Endothelial cell (in vitro differentiated cells): Measurements from ENCODE around the gene CXXC1. TPM values are rescaled to one million over a fixed set of nuclear protein-coding genes. Genes with fewer than 3 reads are reported as not detected.
A peak's percentile ranks its signal among the peaks of the same experiment; 100 is the strongest.

Source experiments
- DNase-seq: peaks from one replicate; pipeline ENCODE4 v3.0.0; 2021; ENCODE audit warnings: low spot score
- H3K27ac Mint-ChIP-seq: one replicate; pipeline ENCODE4 v1.8.0; 2021; ENCODE audit warnings: mixed read lengths, inconsistent platforms; ENCODE audit not compliant: unreplicated experiment
- H3K27me3 Mint-ChIP-seq: one replicate; pipeline ENCODE4 v1.8.0; 2021; ENCODE audit warnings: mild to moderate bottlenecking, moderate library complexity, mixed read lengths, inconsistent platforms; ENCODE audit not compliant: unreplicated experiment
- H3K36me3 Mint-ChIP-seq: one replicate; pipeline ENCODE4 v1.8.0; 2021; ENCODE audit warnings: mild to moderate bottlenecking, low read depth, mixed read lengths, inconsistent platforms; ENCODE audit not compliant: unreplicated experiment
- H3K4me1 Mint-ChIP-seq: one replicate; pipeline ENCODE4 v1.8.0; 2021; ENCODE audit warnings: mild to moderate bottlenecking, mixed read lengths, inconsistent platforms; ENCODE audit not compliant: unreplicated experiment
- H3K4me3 Mint-ChIP-seq: one replicate; pipeline ENCODE4 v1.8.0; 2021; ENCODE audit warnings: mild to moderate bottlenecking, mixed read lengths, inconsistent platforms; ENCODE audit not compliant: unreplicated experiment
- H3K9me3 Mint-ChIP-seq: one replicate; pipeline ENCODE4 v1.8.0; 2021; ENCODE audit warnings: mixed read lengths, inconsistent platforms; ENCODE audit not compliant: unreplicated experiment
- total RNA-seq: library from RNA; stranded (reverse); fragmentation: NEBNext Ultra II Directional; extraction: Animal tissue kit (Norgen Biotek cat#: 25700); gene quantifications from one replicate; pipeline ENCODE4 v1.2.1, GENCODE V29; 2021; ENCODE audit not compliant: unreplicated experiment
- TF ChIP-seq, protein P1 (sequence below): fragments of 200-600 bp; sonication (generic); IDR thresholded peaks from one replicate; pipeline ENCODE4 v1.5.0; 2021; ENCODE audit warnings: antibody characterized with exemption; ENCODE audit not compliant: unreplicated experiment

Gene CXXC1
- total RNA-seq, 1 donor from 2014 or later: 71.7 TPM

DNA sequence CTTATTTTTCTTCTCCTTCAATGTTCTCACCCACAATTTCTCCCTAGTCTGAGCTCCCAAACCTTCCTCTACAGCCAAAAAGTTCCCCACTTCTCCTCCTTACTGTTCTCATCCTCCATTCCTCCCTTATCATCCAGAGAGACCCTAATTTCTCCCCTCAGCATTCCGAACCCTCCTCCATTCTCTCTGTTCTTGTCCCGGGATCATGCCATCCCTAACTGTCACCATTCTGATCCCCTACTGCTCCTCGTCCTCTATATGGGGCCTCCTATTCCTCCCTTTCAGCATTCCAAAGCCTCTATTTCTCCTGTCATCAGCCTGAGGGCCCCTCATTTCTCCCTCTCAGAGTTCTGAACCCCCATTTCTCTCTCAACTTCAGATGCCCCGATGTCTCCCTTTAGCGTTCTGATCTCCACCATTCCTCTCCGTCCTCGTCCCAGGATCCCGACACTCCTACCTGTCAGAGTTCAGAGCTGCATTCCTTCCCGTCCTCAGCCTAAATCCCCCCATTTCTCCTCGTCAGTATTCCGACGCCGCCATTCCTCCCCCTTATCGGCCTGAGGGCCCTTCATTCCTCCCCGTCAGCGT lies 6.7 kb downstream of the CXXC1 start:
- H3K4me1 Mint-ChIP-seq: peaks cover 21% of the 10 kb centered on the region
- peak overlapping the region; percentile 99 for H3K4me3 Mint-ChIP-seq
- peak overlapping the region; percentile 74 for H3K27ac Mint-ChIP-seq
- peaks cover 28% of the 10 kb centered on the region for H3K27me3 Mint-ChIP-seq
- no peak for DNase-seq
- TF ChIP-seq, protein P1, sequence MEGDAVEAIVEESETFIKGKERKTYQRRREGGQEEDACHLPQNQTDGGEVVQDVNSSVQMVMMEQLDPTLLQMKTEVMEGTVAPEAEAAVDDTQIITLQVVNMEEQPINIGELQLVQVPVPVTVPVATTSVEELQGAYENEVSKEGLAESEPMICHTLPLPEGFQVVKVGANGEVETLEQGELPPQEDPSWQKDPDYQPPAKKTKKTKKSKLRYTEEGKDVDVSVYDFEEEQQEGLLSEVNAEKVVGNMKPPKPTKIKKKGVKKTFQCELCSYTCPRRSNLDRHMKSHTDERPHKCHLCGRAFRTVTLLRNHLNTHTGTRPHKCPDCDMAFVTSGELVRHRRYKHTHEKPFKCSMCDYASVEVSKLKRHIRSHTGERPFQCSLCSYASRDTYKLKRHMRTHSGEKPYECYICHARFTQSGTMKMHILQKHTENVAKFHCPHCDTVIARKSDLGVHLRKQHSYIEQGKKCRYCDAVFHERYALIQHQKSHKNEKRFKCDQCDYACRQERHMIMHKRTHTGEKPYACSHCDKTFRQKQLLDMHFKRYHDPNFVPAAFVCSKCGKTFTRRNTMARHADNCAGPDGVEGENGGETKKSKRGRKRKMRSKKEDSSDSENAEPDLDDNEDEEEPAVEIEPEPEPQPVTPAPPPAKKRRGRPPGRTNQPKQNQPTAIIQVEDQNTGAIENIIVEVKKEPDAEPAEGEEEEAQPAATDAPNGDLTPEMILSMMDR: no peak
- H3K9me3 Mint-ChIP-seq: no peaks in the 10 kb centered on the region
- H3K36me3 Mint-ChIP-seq: peaks cover 34% of the 10 kb centered on the region

GRCh38 chr18:50279752-50280151 lies 7.7 kb downstream of the CXXC1 start:
- DNase-seq: no peak
- no peaks in the 10 kb centered on the region for H3K9me3 Mint-ChIP-seq
- H3K4me3 Mint-ChIP-seq: no peak overlapping the region
- peaks cover 21% of the 10 kb centered on the region for H3K4me1 Mint-ChIP-seq
- TF ChIP-seq, protein P1: no peak
- H3K27ac Mint-ChIP-seq: no peak overlapping the region
- H3K36me3 Mint-ChIP-seq: peaks cover 38% of the 10 kb centered on the region
- H3K27me3 Mint-ChIP-seq: peaks cover 30% of the 10 kb centered on the region

DNA sequence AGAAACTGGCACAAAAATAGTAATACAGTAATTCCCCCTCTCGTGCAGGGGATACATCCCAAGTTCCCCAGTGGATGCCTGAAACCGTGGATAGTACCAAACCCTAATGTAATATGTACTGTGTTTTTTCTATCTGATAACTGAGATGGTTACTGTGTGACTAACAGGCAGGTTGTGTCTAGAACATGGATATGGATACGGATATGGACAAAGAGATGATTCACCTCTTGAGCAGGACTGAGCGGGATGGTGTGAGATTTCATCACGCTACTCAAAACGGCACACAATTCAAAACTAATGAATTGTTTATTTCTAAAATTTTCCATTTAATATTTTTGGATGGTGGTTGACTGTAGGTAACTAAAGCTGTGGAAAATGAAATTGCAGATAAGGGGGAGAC lies 9.6 kb downstream of the CXXC1 start:
- Mint-ChIP-seq H3K9me3 (no peaks in the 10 kb centered on the region), H3K27ac (no peak overlapping the region), H3K36me3 (peaks cover 34% of the 10 kb centered on the region), H3K4me1 (peaks cover 18% of the 10 kb centered on the region), H3K27me3 (peaks cover 26% of the 10 kb centered on the region), H3K4me3 (no peak overlapping the region)
- TF ChIP-seq, protein P1: no peak
- no peak for DNase-seq

DNA sequence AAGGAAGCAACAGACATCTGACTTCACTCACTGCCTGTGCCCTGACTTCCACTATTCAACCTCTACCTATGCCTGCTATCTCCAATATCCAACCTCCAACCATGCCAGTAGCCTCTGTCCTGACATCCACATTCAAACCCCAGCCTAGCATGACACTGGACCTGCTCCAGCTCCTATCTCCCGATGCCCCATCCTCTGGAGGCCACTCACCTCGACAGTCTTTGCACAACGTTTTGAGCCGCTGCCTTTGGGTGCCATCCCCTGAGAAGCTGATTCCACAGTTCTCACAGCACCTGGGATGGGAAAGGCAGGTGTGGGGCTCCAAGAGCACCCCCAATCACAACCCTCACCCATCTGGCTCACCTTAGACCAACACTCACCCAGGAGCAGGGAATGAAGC lies 11.0 kb downstream of the CXXC1 start:
- H3K27ac Mint-ChIP-seq: peak overlapping the region; percentile 48
- peaks cover 38% of the 10 kb centered on the region for H3K36me3 Mint-ChIP-seq
- peak overlapping the region; percentile 62 for H3K4me3 Mint-ChIP-seq
- TF ChIP-seq, protein P1: no peak
- H3K4me1 Mint-ChIP-seq: peaks cover 18% of the 10 kb centered on the region
- no peak for DNase-seq
- H3K9me3 Mint-ChIP-seq: no peaks in the 10 kb centered on the region
- H3K27me3 Mint-ChIP-seq: peaks cover 21% of the 10 kb centered on the region

- H3K36me3 Mint-ChIP-seq: peaks cover 38% of the 10 kb centered on the region
- no peak for DNase-seq
- H3K4me3 Mint-ChIP-seq: peak overlapping the region; percentile 21
- peak overlapping the region; percentile 42 for H3K27ac Mint-ChIP-seq
- no peaks in the 10 kb centered on the region for H3K9me3 Mint-ChIP-seq
- peaks cover 11% of the 10 kb centered on the region for H3K4me1 Mint-ChIP-seq
- TF ChIP-seq, protein P1: no peak
- H3K27me3 Mint-ChIP-seq: peaks cover 19% of the 10 kb centered on the region
Observed at GRCh38 chr18:50275503-50276036, 11.9 kb downstream of the CXXC1 start.
